HG03432 (cell line): ENCODE data around the gene ULK2.
"Not testable (repeated sequence)": the region's sequence is repeated elsewhere in the genome, so short reads cannot be mapped to it uniquely, and the experiment has no call there.

Experiments used
- ATAC-seq: cut with Tn5 transposase; IDR thresholded peaks from one replicate; pipeline ENCODE4 v1.9.1; 2021; ENCODE audit warnings: mild to moderate bottlenecking, moderate library complexity; ENCODE audit not compliant: unreplicated experiment

ULK2 gene

GRCh38 chr17:19867079-19867328 lies 732 bp downstream of the ULK2 start:
- ATAC-seq, result peak; percentile 54

- no peak for ATAC-seq
These were observed 2.7 kb downstream of the ULK2 start for GRCh38 chr17:19865021-19865420.

DNA sequence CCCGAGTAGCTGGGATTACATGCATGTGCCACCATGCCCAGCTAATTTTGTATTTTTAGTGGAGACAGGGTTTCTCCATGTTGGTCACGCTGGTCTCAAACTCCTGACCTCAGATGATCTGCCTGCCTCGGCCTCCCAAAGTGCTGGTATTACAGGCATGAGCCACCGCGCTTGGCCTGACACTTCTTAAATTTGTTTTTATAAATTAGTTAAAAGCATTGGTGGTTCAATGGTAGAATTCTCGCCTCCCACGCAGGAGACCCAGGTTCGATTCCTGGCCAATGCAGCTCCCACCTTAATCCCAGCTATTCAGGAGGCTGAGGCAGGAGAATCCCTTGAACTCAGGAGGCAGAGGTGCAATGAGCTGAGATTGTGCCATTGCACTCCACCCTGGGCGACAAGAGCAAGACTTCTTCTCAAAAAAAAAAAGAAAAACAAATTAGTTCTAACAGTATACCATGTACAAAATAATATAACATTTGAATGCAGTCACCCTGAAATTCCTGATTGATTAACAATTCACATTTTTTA lies 7.0 kb downstream of the ULK2 start:
- ATAC-seq, result not testable (repeated sequence)

DNA sequence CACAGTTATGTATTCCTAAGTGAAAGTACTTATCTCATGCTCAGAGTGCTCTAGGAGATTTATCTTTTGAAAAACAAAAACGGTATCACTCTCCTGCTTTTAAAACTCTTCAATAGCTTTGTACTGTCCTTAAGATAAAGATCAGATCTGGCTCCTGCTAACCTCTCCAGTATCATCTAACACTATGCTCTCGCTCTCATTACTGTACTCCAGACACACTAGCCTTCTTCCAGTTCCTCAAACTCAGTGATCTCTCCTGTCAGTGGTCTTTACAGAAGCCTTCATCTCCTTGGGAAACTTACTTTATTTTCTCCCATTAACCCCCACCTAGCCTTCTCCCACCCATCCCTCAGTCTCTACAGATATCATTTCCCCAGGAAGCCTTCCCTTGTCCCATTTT lies 10.1 kb downstream of the ULK2 start:
- ATAC-seq, result no peak

DNA sequence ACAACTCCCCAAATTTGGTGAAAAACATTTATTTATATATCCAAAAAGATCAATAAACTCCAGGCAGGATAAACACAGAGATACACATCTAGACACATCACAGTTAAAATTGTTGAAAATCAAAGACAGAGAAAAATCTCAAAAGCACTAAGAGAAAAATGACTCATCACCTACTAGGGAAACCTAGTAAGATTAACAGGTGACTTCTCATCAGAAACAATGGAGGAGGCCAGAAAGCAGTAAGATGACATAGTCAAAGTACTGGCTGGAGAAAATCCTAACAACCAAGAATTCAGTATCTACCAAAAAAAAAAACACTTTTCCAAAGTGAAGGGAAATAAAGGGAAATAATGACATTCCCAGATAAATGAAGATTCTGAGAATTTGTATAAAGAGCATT lies 33.8 kb downstream of the ULK2 start:
- ATAC-seq, result no peak

GRCh38 chr17:19830061-19830460 lies 37.7 kb downstream of the ULK2 start:
- no peak for ATAC-seq

GRCh38 chr17:19812407-19812806 lies 55.3 kb downstream of the ULK2 start:
- no peak for ATAC-seq

GRCh38 chr17:19805006-19805405 lies 62.7 kb downstream of the ULK2 start:
- no peak for ATAC-seq

GRCh38 chr17:19800571-19800970 lies 67.2 kb downstream of the ULK2 start:
- ATAC-seq, result no peak

DNA sequence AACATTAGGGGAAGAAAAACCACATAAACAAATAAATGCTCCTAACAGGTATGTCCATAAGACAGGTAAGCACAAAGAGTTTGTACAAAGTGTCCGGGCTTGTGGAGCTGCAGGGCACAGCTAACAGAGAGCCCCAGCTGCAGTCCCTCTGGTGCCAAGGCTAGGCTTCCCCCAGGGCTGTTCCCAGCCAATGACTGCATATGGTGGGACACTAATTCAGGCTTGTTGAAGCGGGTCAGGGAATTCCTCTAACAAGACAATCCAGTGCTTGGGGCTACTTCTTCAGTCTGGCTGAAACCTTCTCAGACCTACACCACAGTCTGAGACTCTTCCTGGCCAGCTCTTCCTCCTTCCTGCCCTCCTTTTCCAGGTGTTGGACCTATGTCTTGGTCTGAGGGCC lies 67.9 kb downstream of the ULK2 start:
- ATAC-seq, result no peak

GRCh38 chr17:19796457-19796856 lies 71.3 kb downstream of the ULK2 start:
- no peak for ATAC-seq

DNA sequence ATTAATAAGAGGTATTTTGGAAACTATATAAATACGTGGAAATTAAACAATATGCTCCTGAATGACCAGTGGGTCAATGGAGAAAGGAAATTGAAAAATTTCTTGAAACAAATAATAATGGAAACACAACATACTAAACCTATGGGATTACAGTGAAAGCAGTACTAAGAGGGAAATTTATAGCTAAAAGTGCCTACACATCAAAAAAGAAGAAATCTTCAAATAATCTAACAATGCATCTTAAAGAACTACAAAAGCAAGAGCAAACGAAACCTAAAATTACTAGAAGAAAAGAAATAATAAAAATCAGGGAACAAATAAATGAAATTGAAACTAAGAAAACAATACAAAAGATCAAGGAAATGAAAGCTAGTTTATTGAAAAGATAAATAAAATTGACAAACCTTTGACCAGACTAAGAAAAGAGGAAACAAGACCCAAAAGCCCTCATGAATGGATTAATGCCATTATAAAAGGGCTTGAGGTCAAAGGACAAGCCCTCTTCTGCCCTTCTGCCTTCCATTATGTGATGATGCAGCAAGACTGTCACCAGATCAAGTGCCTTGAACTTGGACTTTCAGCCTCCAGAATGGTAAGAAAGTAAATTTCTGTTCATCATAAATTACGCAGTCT lies 75.7 kb downstream of the ULK2 start:
- no peak for ATAC-seq

DNA sequence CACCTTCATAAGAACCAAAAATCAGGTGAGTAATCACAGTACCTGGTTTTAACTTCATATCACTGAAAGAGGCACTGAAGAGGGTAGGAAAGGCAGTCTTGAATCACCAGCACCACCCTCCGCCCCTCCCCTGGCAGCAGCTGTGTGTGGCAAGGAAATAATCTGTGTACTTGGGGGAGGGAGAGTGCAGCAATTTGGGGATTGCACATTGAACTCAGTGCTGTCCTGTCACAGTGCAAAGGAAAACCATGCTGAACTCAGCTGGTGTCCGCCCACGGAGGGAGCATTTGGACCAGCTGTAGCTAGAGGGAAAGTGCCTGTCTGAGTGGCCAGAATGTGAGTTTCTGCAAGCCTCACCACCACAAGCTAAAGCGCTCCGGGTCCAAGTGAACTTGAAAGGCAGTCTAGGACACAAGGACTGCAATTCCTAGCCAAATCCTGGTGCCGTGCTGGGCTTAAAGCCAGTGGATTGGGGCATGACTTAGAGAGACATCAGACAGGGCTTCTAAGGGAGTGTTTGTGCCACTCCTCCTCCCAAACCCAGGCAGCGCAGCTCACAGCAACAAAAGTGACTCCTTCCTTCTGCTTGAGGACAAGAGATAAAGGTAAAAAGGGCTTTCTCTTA lies 79.9 kb downstream of the ULK2 start:
- ATAC-seq, result no peak

DNA sequence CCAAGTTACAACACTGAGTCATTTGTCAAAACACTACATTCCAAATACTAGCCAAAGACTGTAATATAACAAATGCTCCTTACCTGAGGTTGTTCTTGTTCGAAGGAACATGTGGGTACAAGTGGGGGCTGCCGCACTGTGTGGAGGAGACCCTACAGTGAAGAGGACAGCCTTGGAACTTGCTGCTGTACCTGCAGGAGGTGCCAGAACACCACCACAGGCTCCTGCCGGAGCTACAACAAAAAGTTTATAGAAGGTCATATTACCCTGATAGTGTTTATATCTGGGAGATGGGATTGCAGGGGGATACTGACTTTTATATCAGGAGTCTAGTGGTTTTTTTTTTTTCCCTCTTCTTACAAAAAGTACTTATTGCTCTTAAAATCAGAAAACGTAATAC lies 81.9 kb downstream of the ULK2 start:
- ATAC-seq, result no peak

GRCh38 chr17:19781488-19782458 lies 86.0 kb downstream of the ULK2 start:
- ATAC-seq, result no peak

GRCh38 chr17:19780846-19781245 lies 86.9 kb downstream of the ULK2 start:
- no peak for ATAC-seq

DNA sequence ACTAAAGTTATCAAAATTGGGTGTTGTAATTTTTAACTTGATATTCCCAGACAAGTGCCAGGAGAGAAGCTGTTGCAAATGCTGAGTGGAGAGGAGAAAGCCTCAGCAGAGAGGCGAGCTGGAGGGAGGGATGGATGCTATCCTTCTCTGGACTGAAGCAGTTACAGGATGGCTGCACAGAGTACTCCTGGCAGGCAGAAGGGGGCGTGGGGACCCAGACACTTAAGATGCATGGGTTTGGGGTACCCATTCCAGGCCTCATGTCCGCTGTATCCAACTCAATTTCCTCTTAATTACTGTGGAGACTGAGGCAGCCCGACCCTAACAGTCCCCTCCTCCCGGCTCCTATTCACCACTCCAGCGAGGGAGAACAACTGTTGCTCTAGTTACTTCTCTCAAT lies 94.2 kb downstream of the ULK2 start:
- no peak for ATAC-seq

DNA sequence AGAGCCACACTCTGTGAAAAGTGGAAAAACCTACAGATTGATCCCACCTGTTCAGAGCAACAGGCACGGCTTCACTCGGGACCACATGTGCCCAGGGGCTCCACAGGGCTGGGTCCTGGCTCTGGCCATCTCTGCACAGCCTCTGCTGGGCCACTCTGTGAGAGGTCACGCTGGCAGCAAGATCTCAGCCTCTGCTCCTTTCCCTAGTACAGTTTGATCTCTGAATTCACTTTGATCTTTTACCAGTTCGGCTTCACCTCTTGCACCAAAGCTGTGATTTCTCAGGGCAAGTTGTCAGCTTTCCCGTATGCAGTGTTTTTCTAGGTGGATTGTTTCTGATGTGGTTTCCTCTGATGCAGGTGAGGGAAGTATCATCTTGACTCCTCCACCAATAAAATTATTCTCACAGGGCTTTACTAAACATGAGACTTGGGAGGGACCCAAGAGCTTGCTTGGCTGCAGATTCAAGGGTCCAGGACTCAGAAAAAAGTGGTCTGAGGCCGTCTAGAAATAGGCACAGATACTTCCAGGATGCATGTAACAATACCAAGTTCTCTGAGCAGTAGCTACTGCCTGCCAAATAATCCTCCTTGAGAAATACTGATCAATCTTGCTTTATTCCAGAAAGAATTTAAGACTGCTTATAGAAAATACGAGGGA lies 95.6 kb downstream of the ULK2 start:
- no peak for ATAC-seq

GRCh38 chr17:19770985-19771735 lies 96.6 kb downstream of the ULK2 start:
- no peak for ATAC-seq

- ATAC-seq, result no peak
These were observed 97.6 kb downstream of the ULK2 start for GRCh38 chr17:19769946-19770652.
